Tibial nerve (tissue), 4 donors: ENCODE measurements around the gene KDM4F.

Source experiments
- CTCF ChIP-seq, 5 experiments: fragments of 200-600 bp in 3 of 5; fragments of 450-650 bp in 2 of 5; sonication (generic) in 3 of 5; IDR thresholded peaks; one replicate each; pipeline ENCODE4 v1.5.1; 2016 to 2019; ENCODE audit warnings: antibody characterized with exemption in 5 of 5, mild to moderate bottlenecking in 3 of 5, moderate library complexity in 2 of 5
- EP300 ChIP-seq, 2 donors: sonication (generic); formaldehyde crosslinking; IDR thresholded peaks; one replicate each; pipeline ENCODE4 v1.6.1; 2017; ENCODE audit warnings: antibody characterized with exemption in 2 of 2, mild to moderate bottlenecking in 1 of 2
- POLR2A ChIP-seq, 2 donors: fragments of 450-650 bp; IDR thresholded peaks; one replicate each; pipeline ENCODE4 v1.6.1; 2017; ENCODE audit warnings: antibody characterized with exemption in 2 of 2, mild to moderate bottlenecking in 2 of 2, moderate library complexity in 2 of 2

- TF ChIP-seq CTCF (IDR thresholded peaks at IDR 0.05) (no peak), POLR2A (IDR thresholded peaks at IDR 0.05) (no peak), EP300 (IDR thresholded peaks at IDR 0.05) (no peak)
Measured at GRCh38 chr11:95057959-95058358, 8.7 kb downstream of the KDM4F start.
